ENCODE data around the gene DOCK2.
"Not testable (repeated sequence)": the region's sequence is repeated elsewhere in the genome, so short reads cannot be mapped to it uniquely, and the experiment has no call there.

The DOCK2 gene

DNA sequence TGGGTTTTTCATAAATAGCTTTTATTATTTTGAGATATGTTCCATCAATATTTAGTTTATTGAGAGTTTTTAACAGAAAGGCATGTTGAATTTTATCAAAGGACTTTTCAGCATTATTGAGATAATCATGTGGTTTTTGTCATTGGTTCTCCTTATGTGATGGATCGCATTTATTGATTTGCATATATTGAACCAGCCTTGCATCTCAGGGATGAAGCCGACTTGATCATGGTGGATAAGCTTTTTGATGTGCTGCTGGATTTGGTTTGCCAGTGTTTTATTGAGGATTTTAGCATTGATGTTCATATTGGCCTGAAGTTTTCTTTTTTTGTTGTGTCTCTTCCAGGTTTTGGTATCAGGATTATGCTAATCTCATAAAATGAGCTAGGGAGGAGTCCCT, 12.8 kb upstream of the DOCK2 start:
- not testable (repeated sequence) for H3K36me3 ChIP-seq (ENCODE audit: control insufficient read depth, insufficient read depth, low read length); H3K9me3 ChIP-seq (ENCODE audit: control insufficient read depth, low read length); H3K4me3 ChIP-seq (ENCODE audit: low read length); H3K27me3 ChIP-seq (ENCODE audit: control insufficient read depth, insufficient read depth, low read length); H3K4me1 ChIP-seq (ENCODE audit: control insufficient read depth, insufficient read depth, low read length); H3K9ac ChIP-seq (ENCODE audit: low read length)

DNA sequence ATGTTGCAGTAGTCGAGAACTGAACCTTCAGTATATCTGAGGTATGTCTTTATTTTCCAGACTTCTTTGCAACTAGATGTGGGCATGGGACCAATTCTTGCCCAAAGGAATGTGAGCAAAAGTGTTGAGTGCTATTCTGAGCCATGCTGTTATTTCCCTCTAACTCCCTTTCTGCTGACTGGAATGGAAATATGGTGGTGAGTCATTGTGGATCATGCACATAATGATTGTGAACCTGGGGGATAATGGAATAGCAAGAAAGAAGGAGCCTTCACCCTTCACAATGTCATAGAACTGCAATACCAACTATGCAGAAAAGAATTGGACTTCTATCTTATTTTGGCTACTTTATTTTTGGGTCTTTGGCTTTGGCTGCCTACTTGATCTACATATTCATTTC, 10.3 kb upstream of the DOCK2 start:
- H3K36me3 ChIP-seq (ENCODE audit: control insufficient read depth, insufficient read depth, low read length): no peaks in the 10 kb centered on the region
- no peak overlapping the region for H3K9ac ChIP-seq (ENCODE audit: low read length)
- H3K4me3 ChIP-seq (ENCODE audit: low read length): no peak overlapping the region
- H3K9me3 ChIP-seq (ENCODE audit: control insufficient read depth, low read length): no peaks in the 10 kb centered on the region
- H3K4me1 ChIP-seq (ENCODE audit: control insufficient read depth, insufficient read depth, low read length): no peaks in the 10 kb centered on the region
- H3K27me3 ChIP-seq (ENCODE audit: control insufficient read depth, insufficient read depth, low read length): no peaks in the 10 kb centered on the region

DNA sequence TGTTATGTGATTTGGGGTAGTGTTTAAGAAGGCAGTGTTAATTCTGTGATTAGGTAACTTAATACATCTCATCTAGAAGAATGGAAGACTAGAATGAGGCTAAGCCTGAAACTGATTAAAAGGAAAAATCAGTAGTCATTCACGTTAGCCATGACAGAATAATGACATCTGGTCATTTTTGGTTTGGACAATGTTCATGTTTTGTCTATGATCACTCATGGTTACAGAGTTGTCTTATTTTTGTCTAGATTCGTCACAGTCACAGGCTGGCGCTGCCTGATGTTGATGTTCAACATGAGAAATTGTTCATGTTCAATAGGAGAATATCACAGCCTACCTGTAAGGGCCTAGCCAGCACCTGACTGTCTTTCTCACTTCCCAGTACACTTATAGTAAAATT, 9.5 kb upstream of the DOCK2 start:
- no peaks in the 10 kb centered on the region for H3K27me3 ChIP-seq (ENCODE audit: control insufficient read depth, insufficient read depth, low read length)
- H3K4me3 ChIP-seq (ENCODE audit: low read length): no peak overlapping the region
- H3K4me1 ChIP-seq (ENCODE audit: control insufficient read depth, insufficient read depth, low read length): no peaks in the 10 kb centered on the region
- no peak overlapping the region for H3K9ac ChIP-seq (ENCODE audit: low read length)
- no peaks in the 10 kb centered on the region for H3K36me3 ChIP-seq (ENCODE audit: control insufficient read depth, insufficient read depth, low read length)
- no peaks in the 10 kb centered on the region for H3K9me3 ChIP-seq (ENCODE audit: control insufficient read depth, low read length)

DNA sequence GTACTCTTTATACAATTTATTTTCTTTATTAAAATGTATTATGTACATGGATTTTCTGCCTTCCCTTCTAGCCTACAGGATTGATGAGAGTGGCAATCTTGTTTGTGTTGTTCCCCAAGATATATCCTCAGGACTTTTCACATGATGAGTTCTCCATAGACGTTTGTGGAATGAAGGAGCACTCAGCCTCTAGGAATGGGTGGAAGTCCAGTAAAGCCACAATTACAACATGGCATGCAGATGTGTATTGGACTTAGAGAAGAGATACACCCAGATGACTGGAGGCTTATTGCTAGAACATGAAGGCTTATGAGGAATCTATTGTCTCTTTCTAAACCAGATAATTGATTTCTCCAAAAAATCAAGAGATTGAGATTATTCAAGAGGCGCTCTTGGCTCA, 8.2 kb upstream of the DOCK2 start:
- H3K9ac ChIP-seq (ENCODE audit: low read length): no peak overlapping the region
- H3K9me3 ChIP-seq (ENCODE audit: control insufficient read depth, low read length): no peaks in the 10 kb centered on the region
- no peak overlapping the region for H3K4me3 ChIP-seq (ENCODE audit: low read length)

DNA sequence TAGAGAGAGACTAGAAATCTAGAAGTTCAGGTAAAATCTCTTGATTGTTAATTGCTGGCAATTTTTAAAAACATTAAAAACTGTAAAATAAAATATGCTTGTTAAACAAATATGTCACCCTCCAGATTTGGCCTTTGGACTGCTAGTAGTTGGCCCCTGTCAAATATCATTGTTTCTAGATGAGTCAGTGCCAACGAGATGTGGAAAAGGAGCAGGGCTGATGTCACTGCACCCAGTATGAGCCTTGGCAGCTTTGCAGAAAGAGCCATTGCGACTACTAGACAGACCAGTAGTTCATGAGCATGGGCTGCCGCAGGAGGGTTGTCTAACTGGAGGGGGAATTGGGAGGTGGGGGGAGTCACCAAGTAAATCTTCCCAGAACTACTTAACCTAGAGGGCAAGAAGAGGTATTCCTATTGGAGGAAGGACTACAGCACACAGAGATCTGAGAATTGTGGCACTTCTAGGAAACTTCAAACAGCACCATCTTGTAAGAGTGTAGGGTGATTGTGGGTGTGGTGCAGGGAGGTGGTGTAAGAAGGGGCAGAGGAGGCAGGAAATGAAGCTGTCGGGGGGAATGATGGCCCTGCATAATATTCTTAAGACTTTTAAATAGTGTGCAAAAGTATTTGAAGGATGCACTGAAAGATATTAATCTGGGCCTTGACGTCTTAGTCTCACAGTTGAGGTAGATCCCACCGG, 7.1 kb upstream of the DOCK2 start:
- Histone ChIP-seq H3K27me3 (ENCODE audit: control insufficient read depth, insufficient read depth, low read length) (no peaks in the 10 kb centered on the region), H3K9me3 (ENCODE audit: control insufficient read depth, low read length) (no peaks in the 10 kb centered on the region), H3K4me1 (ENCODE audit: control insufficient read depth, insufficient read depth, low read length) (no peaks in the 10 kb centered on the region), H3K36me3 (ENCODE audit: control insufficient read depth, insufficient read depth, low read length) (no peaks in the 10 kb centered on the region), H3K9ac (ENCODE audit: low read length) (no peak overlapping the region), H3K4me3 (ENCODE audit: low read length) (no peak overlapping the region)

More for the DNA sequence above, 8.2 kb upstream of the DOCK2 start:
- Histone ChIP-seq H3K36me3 (ENCODE audit: control insufficient read depth, insufficient read depth, low read length) (no peaks in the 10 kb centered on the region), H3K27me3 (ENCODE audit: control insufficient read depth, insufficient read depth, low read length) (no peaks in the 10 kb centered on the region), H3K4me1 (ENCODE audit: control insufficient read depth, insufficient read depth, low read length) (no peaks in the 10 kb centered on the region)

DNA sequence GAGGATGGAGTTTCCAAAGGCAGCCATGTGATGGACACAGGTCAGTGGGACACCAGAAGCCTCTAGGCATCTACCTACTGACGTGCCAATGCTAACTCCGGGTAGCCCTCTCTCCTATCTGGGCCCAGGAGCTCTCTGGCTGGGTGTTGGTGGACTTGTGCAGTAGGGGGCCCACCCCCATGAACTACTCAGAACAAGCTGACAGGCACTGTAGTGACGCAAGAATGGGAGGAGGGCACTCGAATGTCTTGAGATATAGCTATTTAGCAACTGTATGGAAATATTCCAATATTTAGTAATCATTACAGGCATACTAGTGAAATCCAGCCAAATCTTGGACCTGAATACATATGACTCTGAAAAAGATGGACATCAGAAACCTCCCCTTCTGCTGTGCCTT, 5.7 kb upstream of the DOCK2 start:
- Histone ChIP-seq H3K9me3 (ENCODE audit: control insufficient read depth, low read length) (no peaks in the 10 kb centered on the region), H3K4me1 (ENCODE audit: control insufficient read depth, insufficient read depth, low read length) (no peaks in the 10 kb centered on the region), H3K36me3 (ENCODE audit: control insufficient read depth, insufficient read depth, low read length) (no peaks in the 10 kb centered on the region), H3K4me3 (ENCODE audit: low read length) (no peak overlapping the region), H3K9ac (ENCODE audit: low read length) (no peak overlapping the region), H3K27me3 (ENCODE audit: control insufficient read depth, insufficient read depth, low read length) (peaks cover 1% of the 10 kb centered on the region)

DNA sequence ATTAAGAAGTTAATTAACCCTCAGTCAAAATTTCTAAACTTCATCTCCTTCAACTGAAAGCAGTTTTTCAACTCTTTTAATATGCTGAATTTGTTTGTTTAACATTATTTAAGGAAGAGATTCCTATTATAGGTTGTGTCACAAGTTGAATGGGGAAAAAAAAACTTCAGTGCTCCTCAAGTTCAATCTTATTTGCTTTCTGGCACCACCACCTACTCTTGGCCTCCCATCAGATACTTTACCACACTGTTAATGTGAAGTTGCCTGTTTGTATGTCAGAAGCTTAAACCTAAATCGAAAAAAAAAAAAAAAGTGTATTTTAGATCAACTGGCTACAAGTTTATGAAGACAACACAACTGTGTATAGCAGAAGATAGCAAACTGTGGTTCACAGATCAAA, 4.1 kb upstream of the DOCK2 start:
- Histone ChIP-seq H3K27me3 (ENCODE audit: control insufficient read depth, insufficient read depth, low read length) (peaks cover 12% of the 10 kb centered on the region), H3K9ac (ENCODE audit: low read length) (no peak overlapping the region), H3K9me3 (ENCODE audit: control insufficient read depth, low read length) (no peaks in the 10 kb centered on the region), H3K36me3 (ENCODE audit: control insufficient read depth, insufficient read depth, low read length) (no peaks in the 10 kb centered on the region), H3K4me3 (ENCODE audit: low read length) (no peak overlapping the region), H3K4me1 (ENCODE audit: control insufficient read depth, insufficient read depth, low read length) (no peaks in the 10 kb centered on the region)

DNA sequence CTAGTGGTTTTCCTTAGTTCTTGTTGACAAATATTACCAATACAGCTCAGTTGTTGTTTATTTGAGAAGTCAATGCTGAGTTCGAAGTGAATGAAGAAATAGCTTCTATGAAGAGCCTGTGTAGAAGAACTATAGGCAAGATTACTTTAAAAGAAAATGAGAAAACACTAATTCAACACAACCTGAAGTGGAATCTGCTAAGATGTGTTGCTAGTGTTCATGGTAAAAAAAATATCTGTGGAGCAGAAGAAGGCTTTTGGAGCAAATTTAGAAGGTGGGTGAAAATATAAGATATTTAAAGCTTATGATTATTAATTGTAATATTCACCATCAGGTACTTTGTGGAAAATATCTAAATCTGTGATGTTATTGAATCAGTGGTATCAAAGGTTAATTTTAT, 2.5 kb upstream of the DOCK2 start:
- Histone ChIP-seq H3K27me3 (ENCODE audit: control insufficient read depth, insufficient read depth, low read length) (peaks cover 12% of the 10 kb centered on the region), H3K9ac (ENCODE audit: low read length) (no peak overlapping the region), H3K4me1 (ENCODE audit: control insufficient read depth, insufficient read depth, low read length) (no peaks in the 10 kb centered on the region), H3K9me3 (ENCODE audit: control insufficient read depth, low read length) (no peaks in the 10 kb centered on the region), H3K4me3 (ENCODE audit: low read length) (no peak overlapping the region), H3K36me3 (ENCODE audit: control insufficient read depth, insufficient read depth, low read length) (no peaks in the 10 kb centered on the region)

DNA sequence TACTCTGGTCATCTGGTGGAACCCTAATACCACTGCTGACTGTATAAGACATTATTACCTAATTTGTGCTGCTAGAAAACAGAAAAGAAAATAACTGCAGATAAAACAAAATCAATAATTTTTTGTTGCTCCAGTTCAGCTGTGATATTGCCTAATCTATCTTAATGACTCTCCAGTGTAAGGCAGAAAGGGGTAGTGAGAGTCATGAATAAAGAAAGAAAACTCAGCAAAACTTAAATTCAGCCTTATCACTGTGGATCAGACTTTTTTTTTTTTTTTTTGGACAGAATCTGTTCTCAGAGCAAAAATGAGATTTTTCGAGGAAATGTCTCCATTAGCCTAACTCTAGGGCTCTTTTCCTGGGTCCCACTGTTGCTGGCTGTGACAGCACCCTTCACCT, 1.1 kb upstream of the DOCK2 start:
- no peak overlapping the region for H3K4me3 ChIP-seq (ENCODE audit: low read length)
- no peaks in the 10 kb centered on the region for H3K4me1 ChIP-seq (ENCODE audit: control insufficient read depth, insufficient read depth, low read length)
- H3K36me3 ChIP-seq (ENCODE audit: control insufficient read depth, insufficient read depth, low read length): no peaks in the 10 kb centered on the region
- no peak overlapping the region for H3K9ac ChIP-seq (ENCODE audit: low read length)
- H3K9me3 ChIP-seq (ENCODE audit: control insufficient read depth, low read length): no peaks in the 10 kb centered on the region
- H3K27me3 ChIP-seq (ENCODE audit: control insufficient read depth, insufficient read depth, low read length): peaks cover 12% of the 10 kb centered on the region

DNA sequence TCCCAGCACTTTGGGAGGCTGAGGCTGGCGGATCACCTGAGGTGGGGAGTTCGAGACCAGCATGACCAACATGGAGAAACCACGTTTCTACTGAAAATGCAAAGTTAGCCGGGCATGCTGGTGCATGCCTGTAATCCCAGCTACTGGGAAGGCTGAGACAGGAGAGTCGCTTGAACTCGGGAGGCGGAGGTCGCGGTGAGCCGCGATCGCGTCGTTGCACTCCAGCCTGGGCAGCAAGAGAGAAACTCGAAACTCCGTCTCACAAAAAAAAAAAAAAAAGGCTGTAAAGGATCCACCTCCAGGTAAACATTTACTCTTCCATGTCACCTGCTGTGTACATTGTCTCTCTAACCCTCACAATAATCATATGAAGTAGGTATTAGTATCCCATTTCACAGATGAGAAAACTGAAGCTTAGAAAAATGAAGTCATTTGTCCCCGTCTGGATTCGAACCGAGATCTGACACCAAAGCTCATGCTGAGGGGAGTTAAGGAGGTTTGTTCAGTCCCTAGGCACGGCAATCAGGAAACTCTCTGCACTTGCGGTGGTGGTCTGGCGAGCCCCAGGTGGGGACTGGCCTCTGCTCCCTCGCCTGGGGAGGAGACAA, 494 bp upstream of the DOCK2 start:
- no peak overlapping the region for H3K4me3 ChIP-seq (ENCODE audit: low read length)
- H3K4me1 ChIP-seq (ENCODE audit: control insufficient read depth, insufficient read depth, low read length): no peaks in the 10 kb centered on the region
- H3K27me3 ChIP-seq (ENCODE audit: control insufficient read depth, insufficient read depth, low read length): peaks cover 12% of the 10 kb centered on the region
- no peak overlapping the region for H3K9ac ChIP-seq (ENCODE audit: low read length)
- no peaks in the 10 kb centered on the region for H3K9me3 ChIP-seq (ENCODE audit: control insufficient read depth, low read length)
- H3K36me3 ChIP-seq (ENCODE audit: control insufficient read depth, insufficient read depth, low read length): no peaks in the 10 kb centered on the region

DNA sequence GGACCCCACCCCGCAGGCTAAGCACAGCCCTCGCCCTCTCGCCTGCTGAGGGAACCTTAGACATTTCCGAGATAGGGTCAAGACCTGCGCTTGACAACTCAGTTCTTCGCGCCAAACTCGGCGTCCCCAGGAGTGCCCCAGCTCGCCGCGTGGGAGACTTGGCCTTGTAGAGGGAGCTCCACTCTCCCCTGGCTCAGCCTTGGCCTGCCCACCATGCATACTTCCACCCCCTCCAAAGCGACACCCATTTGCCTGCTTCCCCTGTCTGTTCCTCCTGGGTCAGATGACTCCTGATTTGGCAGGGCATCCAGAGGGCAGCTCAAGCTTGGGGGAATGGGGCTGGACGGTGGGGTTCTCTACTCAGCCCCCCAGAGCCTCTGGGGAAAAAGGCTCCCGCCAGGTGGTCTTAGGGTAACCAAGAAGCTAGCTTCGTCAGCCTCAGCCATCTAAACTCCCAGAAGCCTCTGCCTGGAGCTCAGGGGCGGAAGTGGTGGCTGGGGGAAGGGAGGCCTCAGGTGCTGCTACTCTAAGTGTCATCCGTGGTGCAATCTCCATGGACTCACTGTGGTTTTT, 560 bp downstream of the DOCK2 start:
- no peaks in the 10 kb centered on the region for H3K9me3 ChIP-seq (ENCODE audit: control insufficient read depth, low read length)
- H3K27me3 ChIP-seq (ENCODE audit: control insufficient read depth, insufficient read depth, low read length): peaks cover 12% of the 10 kb centered on the region
- H3K4me3 ChIP-seq (ENCODE audit: low read length): no peak overlapping the region
- H3K36me3 ChIP-seq (ENCODE audit: control insufficient read depth, insufficient read depth, low read length): no peaks in the 10 kb centered on the region
- H3K9ac ChIP-seq (ENCODE audit: low read length): no peak overlapping the region
- no peaks in the 10 kb centered on the region for H3K4me1 ChIP-seq (ENCODE audit: control insufficient read depth, insufficient read depth, low read length)

DNA sequence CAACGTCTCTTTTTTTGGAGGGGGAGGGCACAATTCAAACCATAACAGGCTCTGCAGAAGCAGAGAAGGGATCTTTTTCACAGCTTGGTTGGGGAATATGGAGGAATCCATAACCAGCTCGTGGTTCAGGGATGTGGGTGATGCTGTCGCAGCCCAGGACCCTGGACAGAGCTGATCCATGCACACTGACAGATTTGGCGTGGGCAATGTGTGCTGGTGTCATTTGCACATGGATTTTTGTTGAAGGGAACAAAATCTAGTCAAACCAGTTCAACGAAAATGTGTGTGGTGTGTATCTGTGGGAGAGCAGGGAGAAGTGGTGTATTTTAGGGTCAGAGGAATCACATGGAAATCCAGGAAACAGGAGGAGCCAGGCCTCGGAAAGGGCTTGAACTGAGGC, 4.2 kb downstream of the DOCK2 start:
- no peaks in the 10 kb centered on the region for H3K4me1 ChIP-seq (ENCODE audit: control insufficient read depth, insufficient read depth, low read length)
- H3K9me3 ChIP-seq (ENCODE audit: control insufficient read depth, low read length): no peaks in the 10 kb centered on the region
- H3K27me3 ChIP-seq (ENCODE audit: control insufficient read depth, insufficient read depth, low read length): peaks cover 12% of the 10 kb centered on the region
- no peaks in the 10 kb centered on the region for H3K36me3 ChIP-seq (ENCODE audit: control insufficient read depth, insufficient read depth, low read length)
- H3K4me3 ChIP-seq (ENCODE audit: low read length): no peak overlapping the region
- H3K9ac ChIP-seq (ENCODE audit: low read length): no peak overlapping the region
